ENCODE results near the gene CHCHD4. TPM values are rescaled to one million over a fixed set of nuclear protein-coding genes. Genes with fewer than 3 reads are reported as not detected.
"Not testable (repeated sequence)": the region's sequence is repeated elsewhere in the genome, so short reads cannot be mapped to it uniquely, and the experiment has no call there.

Gene CHCHD4
- total RNA-seq, 1 donor from 2014 or later: 7.3 TPM

- H3K36me3 Mint-ChIP-seq: peaks cover 13% of the 10 kb centered on the region
- H3K27me3 Mint-ChIP-seq (ENCODE audit: low read depth): no peaks in the 10 kb centered on the region
- no peak overlapping the region for H3K4me3 Mint-ChIP-seq
- H3K9me3 Mint-ChIP-seq: no peaks in the 10 kb centered on the region
- no peak for DNase-seq (ENCODE audit: low spot score in 2 of 2, unreplicated experiment in 2 of 2)
- TF ChIP-seq CTCF (IDR thresholded peaks at IDR 0.05; ENCODE audit: unreplicated experiment): no peak
- H3K4me1 Mint-ChIP-seq: peaks cover 40% of the 10 kb centered on the region
- H3K27ac Mint-ChIP-seq: no peak overlapping the region
These were observed 2.8 kb downstream of the CHCHD4 start for GRCh38 chr3:14121859-14122258.

- DNase-seq (ENCODE audit: low spot score in 2 of 2, unreplicated experiment in 2 of 2): peak in 1 of 2 experiments; percentile 21
- H3K9me3 Mint-ChIP-seq; H3K4me3 Mint-ChIP-seq; H3K27me3 Mint-ChIP-seq (ENCODE audit: low read depth): not testable (repeated sequence)
- peaks cover 13% of the 10 kb centered on the region for H3K36me3 Mint-ChIP-seq
- peaks cover 32% of the 10 kb centered on the region for H3K4me1 Mint-ChIP-seq
- H3K27ac Mint-ChIP-seq: peak overlapping the region; percentile 55
These were observed 3.7 kb downstream of the CHCHD4 start for GRCh38 chr3:14120921-14121448.

GRCh38 chr3:14120111-14120920 is 4.4 kb downstream of the CHCHD4 start:
- Mint-ChIP-seq H3K27ac (no peak overlapping the region), H3K4me1 (peaks cover 29% of the 10 kb centered on the region), H3K4me3 (no peak overlapping the region), H3K9me3 (no peaks in the 10 kb centered on the region), H3K27me3 (ENCODE audit: low read depth) (no peaks in the 10 kb centered on the region), H3K36me3 (peaks cover 13% of the 10 kb centered on the region)
- no peak for TF ChIP-seq CTCF (IDR thresholded peaks at IDR 0.05; ENCODE audit: unreplicated experiment)
- peak in 1 of 2 experiments; percentile 24 for DNase-seq (ENCODE audit: low spot score in 2 of 2, unreplicated experiment in 2 of 2)

- no peaks in the 10 kb centered on the region for H3K9me3 Mint-ChIP-seq
- H3K36me3 Mint-ChIP-seq: peaks cover 13% of the 10 kb centered on the region
- TF ChIP-seq CTCF (IDR thresholded peaks at IDR 0.05; ENCODE audit: unreplicated experiment): no peak
These were observed 5.0 kb downstream of the CHCHD4 start for GRCh38 chr3:14119651-14120050.

GRCh38 chr3:14118400-14119381 is 6.0 kb downstream of the CHCHD4 start:
- H3K36me3 Mint-ChIP-seq: peaks cover 13% of the 10 kb centered on the region
- H3K27ac Mint-ChIP-seq: peak overlapping the region; percentile 40
- H3K27me3 Mint-ChIP-seq (ENCODE audit: low read depth): no peaks in the 10 kb centered on the region

More at GRCh38 chr3:14119651-14120050, 5.0 kb downstream of the CHCHD4 start:
- Mint-ChIP-seq H3K4me1 (peaks cover 30% of the 10 kb centered on the region), H3K27ac (no peak overlapping the region), H3K4me3 (no peak overlapping the region), H3K27me3 (ENCODE audit: low read depth) (no peaks in the 10 kb centered on the region)
- no peak for DNase-seq (ENCODE audit: low spot score in 2 of 2, unreplicated experiment in 2 of 2)

More at GRCh38 chr3:14118400-14119381, 6.0 kb downstream of the CHCHD4 start:
- Mint-ChIP-seq H3K9me3 (no peaks in the 10 kb centered on the region), H3K4me3 (no peak overlapping the region), H3K4me1 (peaks cover 32% of the 10 kb centered on the region)
- TF ChIP-seq CTCF (IDR thresholded peaks at IDR 0.05; ENCODE audit: unreplicated experiment): no peak
- DNase-seq (ENCODE audit: low spot score in 2 of 2, unreplicated experiment in 2 of 2): peak in 1 of 2 experiments; percentile 33
